ENCODE measurements around the gene CFP.

- TF ChIP-seq CTCF (conservative IDR thresholded peaks at IDR 0.05) (no peak), EZH2 (IDR thresholded peaks at IDR 0.05; ENCODE audit: low read depth) (no peak)
Observed at GRCh38 chrX:47610511-47610910, 19.2 kb downstream of the CFP start.

Measured in PC-9 (cell line).